LNCAP (cell line): ENCODE results near the gene MYB.

ENCODE experiments used
- CTCF ChIP-seq: fragments of 450-650 bp; IDR thresholded peaks from 2 replicates; pipeline ENCODE4 v1.5.1; 2017; ENCODE audit warnings: mild to moderate bottlenecking

Gene MYB

DNA sequence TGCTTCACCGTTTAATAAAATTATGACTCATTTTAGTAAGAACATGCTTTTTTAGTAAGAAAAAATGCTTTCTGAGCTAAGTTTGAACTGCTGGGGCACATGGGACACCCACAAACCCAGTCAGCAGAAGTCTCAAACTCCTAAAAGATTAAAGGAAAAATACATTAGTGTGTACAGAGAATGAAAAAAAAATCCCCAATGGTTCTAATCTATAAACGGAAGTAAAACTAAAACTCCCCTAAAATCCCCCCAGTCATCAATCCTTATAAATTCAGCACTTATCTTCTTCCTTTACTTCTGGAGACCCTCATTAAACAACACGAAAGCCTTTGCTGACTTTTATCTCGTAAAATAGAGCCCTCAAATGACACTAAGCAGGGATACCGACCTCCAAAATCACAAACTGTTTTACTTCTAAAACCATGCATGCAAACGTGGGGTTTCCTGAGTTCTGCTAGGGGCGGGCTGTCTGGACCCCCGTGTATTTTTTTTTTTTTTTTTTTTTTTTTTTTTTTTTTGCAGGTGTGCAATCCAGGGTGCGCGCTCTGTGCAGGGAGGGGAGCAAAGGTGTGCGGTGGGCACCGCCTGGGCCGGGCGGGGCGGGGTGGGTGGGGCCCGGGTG is 1.1 kb upstream of the MYB start:
- no peak for TF ChIP-seq CTCF

GRCh38 chr6:135181333-135182070 is 394 bp downstream of the MYB start:
- no peak for TF ChIP-seq CTCF

DNA sequence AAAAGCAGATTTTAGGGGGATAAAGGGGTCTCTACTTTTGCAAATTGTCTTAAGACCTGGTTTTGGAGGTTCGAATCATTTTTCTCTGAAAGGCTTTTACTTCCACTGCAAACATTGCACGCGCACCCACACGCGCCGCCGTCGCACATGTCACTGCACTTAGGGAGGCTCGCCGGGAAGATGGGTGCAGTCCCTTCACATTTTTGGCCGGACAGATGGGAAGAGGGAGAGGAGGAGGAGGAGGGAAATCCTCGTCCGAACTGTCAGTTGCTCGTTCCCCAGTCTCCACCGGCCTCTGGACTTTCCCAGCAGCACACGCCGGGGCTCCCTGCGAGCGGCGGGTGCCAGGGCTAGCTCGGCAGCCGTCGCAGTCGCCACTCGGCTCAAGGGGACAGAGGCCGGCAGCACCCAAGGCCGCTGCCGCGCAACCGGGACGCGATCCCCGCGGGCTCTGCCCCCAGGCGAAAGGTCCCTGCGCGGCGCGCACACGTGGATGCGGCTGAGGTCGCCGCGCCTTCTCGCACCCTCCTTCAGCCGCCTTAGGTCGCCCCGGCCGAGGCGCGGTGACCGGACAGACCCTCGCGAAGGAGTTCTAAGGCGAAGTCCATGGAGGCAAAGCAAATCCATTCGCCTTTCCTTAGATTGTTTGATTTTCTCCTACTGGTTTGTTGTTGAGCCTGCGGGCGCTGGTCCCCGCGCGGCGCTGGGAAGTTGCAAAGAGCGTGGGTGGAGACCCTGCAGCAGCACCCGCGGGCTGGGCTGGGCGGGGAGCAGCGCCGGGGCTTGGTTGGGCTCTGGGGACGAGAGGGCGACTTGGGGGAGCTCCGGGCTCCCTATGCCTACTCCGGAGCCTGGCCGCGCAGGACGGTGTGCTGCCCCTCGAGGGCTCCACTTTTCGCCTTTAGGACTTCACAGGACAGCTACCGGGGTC is 1.2 kb downstream of the MYB start:
- TF ChIP-seq CTCF, result no peak

DNA sequence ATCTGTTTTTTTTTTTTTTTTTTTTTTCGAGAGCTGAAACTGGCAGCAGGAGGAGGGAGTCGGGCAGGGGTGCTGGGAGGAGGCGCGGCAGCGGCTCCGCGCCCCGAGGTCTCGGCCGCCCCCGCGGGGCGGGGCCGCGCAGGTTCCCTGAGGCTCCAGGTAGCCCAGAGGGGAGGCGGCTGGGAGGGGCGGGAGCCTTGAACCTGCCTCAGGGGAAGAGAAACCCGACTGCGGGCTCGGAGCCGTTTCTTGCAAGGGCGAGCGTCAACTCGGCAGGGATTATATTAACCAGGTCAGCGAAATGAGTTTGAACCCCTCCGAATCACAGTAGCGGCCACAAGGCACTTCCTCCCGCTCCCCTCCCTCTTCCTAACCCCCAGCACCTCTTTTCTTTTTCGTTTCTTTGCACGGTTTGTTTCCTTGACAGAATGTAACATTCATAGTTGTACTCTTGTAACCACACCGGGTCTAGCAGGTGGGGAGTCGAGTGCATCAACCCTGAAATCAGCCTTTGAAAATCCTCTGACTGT is 2.0 kb downstream of the MYB start:
- no peak for TF ChIP-seq CTCF

DNA sequence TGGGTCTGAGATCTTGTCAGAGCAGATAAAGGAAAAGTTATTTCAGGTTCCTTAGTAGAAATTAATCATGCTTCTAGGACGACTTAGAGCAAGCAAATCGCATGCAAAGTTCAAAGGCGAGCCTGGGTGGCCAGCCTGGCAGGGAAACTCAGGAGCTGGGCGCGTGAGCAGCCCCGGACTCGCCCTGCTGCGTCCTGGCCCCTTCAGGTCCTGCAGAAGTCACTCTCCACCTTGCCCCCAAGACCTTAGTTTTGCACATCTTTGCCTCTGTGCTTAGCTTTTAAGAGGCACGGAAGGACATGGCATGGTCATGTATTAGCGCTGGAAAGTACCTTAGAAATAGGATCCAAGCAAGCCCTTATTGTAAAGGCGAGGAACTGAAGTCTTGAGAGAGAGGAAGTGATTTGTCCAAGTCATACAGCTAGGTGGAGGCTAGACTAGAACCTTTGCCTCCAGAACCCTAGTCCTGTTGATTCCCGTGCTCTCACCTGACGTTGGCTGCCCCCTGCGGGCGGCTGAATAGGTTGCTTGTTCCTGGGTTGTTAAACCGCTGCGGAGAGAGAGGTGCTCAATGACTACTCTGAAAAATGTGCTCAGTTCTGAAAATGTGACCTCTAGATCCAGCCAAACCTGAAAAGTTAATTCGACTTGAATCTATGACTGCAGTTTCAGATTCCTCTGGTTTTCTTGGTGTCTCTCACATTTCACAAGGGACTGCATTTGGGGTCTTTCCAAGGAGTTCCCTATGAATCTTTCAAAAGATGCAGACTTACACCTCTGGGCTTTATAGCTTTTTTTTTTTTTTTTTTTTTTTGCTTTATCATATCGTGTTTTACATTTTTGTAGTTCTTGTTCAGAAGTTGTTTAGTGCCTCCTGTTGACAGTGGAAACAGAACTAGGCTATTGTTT is 2.7 kb downstream of the MYB start:
- TF ChIP-seq CTCF, result peak; percentile 25; the same call in 1 of the 2 replicates

GRCh38 chr6:135185483-135185882 is 4.4 kb downstream of the MYB start:
- no peak for TF ChIP-seq CTCF
